PFSK-1 (cell line): ENCODE results near the gene PPP1CB.

Source experiments
- POLR2AphosphoS5 ChIP-seq: IDR thresholded peaks from 2 replicates; pipeline ENCODE4 v1.6.1; 2012; ENCODE audit warnings: low read depth, mild to moderate bottlenecking, control low read depth, low read length, moderate library complexity
- SIN3A ChIP-seq: IDR thresholded peaks from 2 replicates; pipeline ENCODE4 v1.6.1; 2012; ENCODE audit warnings: mild to moderate bottlenecking, low read length, moderate library complexity, borderline replicate concordance; ENCODE audit not compliant: insufficient read depth
- TAF1 ChIP-seq: IDR thresholded peaks from 2 replicates; pipeline ENCODE4 v1.6.1; 2012; ENCODE audit warnings: low read length, control low read depth, borderline replicate concordance; ENCODE audit not compliant: insufficient read depth
- TF ChIP-seq, protein P1 (sequence below), 2 experiments: IDR thresholded peaks; 2 replicates each; pipeline versions ENCODE4 v1.6.1 to v1.8.0; 2011 to 2012; ENCODE audit warnings: low read depth in 2 of 2, low read length in 2 of 2, control low read depth in 1 of 2, inconsistent platforms in 1 of 2, mild to moderate bottlenecking in 1 of 2, moderate library complexity in 1 of 2; ENCODE audit not compliant: insufficient read depth in 1 of 2

DNA sequence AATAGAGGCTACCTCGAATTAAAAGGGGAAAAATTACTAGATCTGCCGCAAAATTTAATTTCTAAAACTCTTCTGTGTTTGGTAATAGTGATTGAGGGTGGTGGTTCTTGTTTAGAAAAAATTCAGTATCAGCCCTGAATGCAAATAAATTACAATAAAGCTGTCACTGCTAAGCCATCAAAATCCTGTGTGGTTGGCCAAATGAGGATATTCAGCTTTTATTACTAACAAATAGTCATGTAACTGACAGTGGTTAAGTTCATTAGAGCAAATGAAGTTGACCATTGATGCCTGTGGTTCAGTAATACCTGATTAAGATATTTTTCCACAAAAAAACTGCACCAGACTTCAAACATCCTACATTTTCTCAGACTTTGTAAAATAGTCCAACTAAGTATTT lies 14.4 kb downstream of the PPP1CB start:
- TF ChIP-seq POLR2AphosphoS5 (no peak), SIN3A (no peak), TAF1 (no peak)
- TF ChIP-seq, protein P1, sequence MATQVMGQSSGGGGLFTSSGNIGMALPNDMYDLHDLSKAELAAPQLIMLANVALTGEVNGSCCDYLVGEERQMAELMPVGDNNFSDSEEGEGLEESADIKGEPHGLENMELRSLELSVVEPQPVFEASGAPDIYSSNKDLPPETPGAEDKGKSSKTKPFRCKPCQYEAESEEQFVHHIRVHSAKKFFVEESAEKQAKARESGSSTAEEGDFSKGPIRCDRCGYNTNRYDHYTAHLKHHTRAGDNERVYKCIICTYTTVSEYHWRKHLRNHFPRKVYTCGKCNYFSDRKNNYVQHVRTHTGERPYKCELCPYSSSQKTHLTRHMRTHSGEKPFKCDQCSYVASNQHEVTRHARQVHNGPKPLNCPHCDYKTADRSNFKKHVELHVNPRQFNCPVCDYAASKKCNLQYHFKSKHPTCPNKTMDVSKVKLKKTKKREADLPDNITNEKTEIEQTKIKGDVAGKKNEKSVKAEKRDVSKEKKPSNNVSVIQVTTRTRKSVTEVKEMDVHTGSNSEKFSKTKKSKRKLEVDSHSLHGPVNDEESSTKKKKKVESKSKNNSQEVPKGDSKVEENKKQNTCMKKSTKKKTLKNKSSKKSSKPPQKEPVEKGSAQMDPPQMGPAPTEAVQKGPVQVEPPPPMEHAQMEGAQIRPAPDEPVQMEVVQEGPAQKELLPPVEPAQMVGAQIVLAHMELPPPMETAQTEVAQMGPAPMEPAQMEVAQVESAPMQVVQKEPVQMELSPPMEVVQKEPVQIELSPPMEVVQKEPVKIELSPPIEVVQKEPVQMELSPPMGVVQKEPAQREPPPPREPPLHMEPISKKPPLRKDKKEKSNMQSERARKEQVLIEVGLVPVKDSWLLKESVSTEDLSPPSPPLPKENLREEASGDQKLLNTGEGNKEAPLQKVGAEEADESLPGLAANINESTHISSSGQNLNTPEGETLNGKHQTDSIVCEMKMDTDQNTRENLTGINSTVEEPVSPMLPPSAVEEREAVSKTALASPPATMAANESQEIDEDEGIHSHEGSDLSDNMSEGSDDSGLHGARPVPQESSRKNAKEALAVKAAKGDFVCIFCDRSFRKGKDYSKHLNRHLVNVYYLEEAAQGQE (IDR thresholded peaks at IDR 0.05; ENCODE audit: insufficient read depth in 1 of 2, low read depth in 2 of 2, low read length in 2 of 2) = no peak
